Bronchial smooth muscle cell (primary cell): ENCODE measurements around the gene STK32C. TPM values are rescaled to one million over a fixed set of nuclear protein-coding genes. Genes with fewer than 3 reads are reported as not detected.

ENCODE experiments used
- total RNA-seq: library from RNA; depleted of rRNA; stranded (reverse); fragments of >200 nt; gene quantifications from 2 replicates; pipeline ENCODE4 v1.2.1, GENCODE V29; 2014

Gene STK32C
- total RNA-seq, result 10.5 and 11.7 TPM in 2 replicates

DNA sequence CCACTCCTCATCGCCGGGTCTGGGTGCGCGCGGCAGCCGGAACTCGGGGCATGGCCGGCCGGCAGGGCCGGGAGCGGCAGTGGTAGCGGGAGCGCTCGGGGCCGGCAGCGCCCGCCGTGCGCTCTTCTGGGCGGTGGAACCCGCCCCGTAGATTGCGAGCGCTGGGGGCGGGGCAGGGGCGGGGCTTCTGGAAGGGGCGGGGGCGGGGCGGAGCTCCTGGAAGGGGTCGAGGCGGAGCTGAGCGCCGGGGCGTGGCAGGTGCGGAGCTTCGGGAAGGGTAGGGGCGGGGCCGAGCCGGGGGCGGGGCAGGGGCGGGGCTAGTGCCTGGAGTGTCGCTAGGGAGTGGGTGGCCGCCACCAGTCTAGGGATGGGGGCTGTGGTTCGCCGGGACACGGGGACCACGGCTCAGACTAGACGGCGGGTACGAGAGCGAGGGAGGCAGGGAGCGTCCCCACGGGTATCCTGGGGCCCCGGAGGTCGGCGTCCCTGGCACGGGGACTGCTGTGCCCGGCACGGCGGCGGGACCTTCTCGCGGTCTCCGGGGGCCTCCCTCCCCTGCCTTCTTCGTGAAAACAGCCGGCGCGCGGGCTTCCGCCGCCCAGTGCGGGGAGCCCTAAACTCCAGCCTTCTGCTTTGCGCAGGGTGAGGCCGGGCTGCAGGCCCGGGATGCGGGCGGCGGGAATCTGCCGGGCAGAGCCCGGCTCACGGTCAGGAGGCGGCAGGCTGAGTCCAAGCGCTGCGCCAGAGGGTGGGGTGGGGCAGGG is at the start of gene STK32C:
Gene STK32C, minus strand, starts transcription at position 128 of the 764 bp plus-strand sequence. Its CDS starts 117 bp downstream, at position 11.

DNA sequence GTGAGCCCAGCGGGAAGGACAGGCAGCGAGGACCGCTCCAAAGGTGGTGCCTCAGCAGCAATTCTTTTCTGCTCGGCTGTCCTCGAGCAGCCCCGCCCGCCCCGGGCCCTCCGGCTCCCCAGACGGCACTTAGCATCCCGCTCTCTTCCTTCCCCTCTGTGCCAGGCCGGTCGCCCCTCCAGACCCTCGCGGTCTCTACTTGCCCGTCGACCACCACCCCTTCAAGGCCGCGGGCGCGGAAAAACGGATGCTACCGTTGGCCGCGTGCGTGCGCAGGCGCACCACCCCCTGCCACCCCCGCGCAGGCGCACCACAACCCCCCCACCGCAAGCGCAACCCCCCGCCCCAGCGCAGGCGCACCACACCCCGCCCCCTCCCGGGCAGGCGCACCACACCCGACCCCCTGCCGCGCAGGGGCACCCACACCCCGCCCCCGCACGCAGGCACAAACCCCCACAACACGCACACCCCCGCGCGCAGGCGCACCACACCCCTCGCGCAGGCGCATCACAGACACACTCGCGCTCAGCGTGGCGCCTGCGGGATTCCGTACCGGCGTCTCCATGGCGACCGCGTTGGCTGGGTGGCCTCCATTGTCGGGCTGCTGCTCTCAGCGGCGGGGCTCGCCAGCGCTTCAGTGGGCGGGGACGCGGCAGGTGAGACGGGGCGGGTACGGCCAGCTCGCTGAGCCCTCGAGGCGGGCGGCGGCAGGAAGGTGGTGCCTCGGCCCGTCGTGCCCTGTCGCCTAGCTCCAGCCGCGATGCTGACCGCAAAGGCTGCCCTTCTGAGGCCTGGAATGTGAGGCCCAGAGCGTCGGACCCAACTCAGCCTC is 24.1 kb upstream of the STK32C start, which contains the start of gene LRRC27:
Gene LRRC27, plus strand, starts transcription at position 593 of the 832 bp plus-strand sequence. CDS start 1,332 bp downstream, outside the sequence.

DNA sequence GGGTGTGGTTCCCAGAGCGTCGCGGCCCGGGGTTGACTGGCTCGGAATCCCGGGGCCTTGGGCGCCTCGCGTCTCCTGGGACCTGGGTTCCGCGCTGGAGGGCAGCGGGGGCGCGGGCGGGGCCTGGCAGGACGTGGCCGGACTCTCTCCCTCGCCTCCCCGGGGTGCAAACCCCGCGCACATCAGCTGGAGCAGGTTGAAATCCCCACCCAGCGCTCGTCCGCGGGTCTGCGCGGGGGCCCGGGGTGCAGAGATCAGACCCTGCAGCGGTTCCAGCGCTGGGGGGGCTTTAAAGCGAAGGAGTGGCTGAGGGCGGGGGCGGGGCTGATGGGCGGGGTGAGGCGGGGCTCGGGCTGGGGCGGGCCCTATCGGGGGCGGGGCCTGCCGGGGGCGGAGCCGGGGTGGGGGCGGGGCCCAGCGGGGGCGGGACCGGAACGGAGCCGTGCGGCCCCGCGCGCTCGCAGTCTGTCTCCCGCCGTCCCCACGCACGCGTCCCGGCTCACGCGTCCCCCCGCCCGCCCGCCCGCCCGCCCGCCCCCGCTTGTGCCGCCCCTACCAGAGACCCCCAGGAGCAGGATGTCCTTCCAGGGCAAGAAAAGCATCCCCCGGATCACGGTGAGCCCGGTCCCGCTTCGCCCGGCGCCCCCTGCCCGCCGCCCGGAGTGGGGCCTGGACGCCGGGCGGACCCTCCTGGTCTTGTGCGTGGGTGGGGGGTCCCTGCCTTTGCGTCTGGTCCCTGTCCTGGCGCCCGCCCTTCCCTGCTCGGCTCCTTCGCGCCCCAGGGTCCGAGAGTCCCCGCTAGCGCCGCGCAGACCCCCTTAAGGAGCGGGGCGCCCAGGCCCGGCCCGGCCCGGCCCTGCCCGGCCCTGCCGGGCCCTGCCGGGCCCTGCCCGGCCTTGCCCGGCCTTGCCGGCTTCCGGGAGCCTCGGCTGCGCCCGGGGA is 121.0 kb downstream of the STK32C start, which contains the start of gene DPYSL4:
Gene DPYSL4, plus strand, starts transcription at position 461 of the 942 bp plus-strand sequence. Its CDS starts 116 bp downstream, at position 577.

Other genes starting within 250 kb of the STK32C start
- 0.16 and 0.26 TPM in 2 replicates for gene JAKMIP3, start 242.0 kb downstream of the STK32C start, total RNA-seq
- gene DPYSL4, start 121.0 kb downstream of the STK32C start, total RNA-seq, result 2.4 and 2.7 TPM in 2 replicates
- gene LRRC27, start 24.2 kb upstream of the STK32C start, total RNA-seq, result 12.6 and 13.6 TPM in 2 replicates
- gene PWWP2B, start 89.2 kb upstream of the STK32C start, total RNA-seq, result 6.5 and 9.6 TPM in 2 replicates
- 30.4 and 47.4 TPM in 2 replicates for gene INPP5A, start 229.8 kb upstream of the STK32C start, total RNA-seq